Right atrium auricular region (tissue), 2 donors: ENCODE results near the gene NEK4. TPM values are rescaled to one million over a fixed set of nuclear protein-coding genes. Genes with fewer than 3 reads are reported as not detected.

ENCODE experiments used
- DNase-seq: peaks from one replicate; pipeline ENCODE4 v3.0.0-alpha.2; 2019; ENCODE audit warnings: low spot score
- H3K27ac ChIP-seq, 2 donors: fragments of 200-600 bp; sonication (generic); 1 replicate in 1 of 2; 2 replicates in 1 of 2; pipeline ENCODE4 v1.5.1; 2016 to 2019
- H3K27me3 ChIP-seq, 2 donors: fragments of 200-600 bp; sonication (generic); one replicate each; pipeline versions ENCODE4 v1.5.1 to v1.6.0; 2017 to 2019
- H3K36me3 ChIP-seq: fragments of 200-600 bp; sonication (generic); one replicate; pipeline ENCODE4 v1.5.1; 2016
- H3K4me1 ChIP-seq, 2 donors: fragments of 200-600 bp; sonication (generic); one replicate each; pipeline versions ENCODE4 v1.5.1 to v1.6.0; 2017 to 2019
- H3K4me3 ChIP-seq, 2 donors: fragments of 200-600 bp; sonication (generic); 1 replicate in 1 of 2; 2 replicates in 1 of 2; pipeline ENCODE4 v1.5.1; 2017 to 2019; ENCODE audit warnings: mild to moderate bottlenecking in 1 of 2, moderate library complexity in 1 of 2
- H3K9me3 ChIP-seq, 2 donors: fragments of 200-600 bp; sonication (generic); one replicate each; pipeline ENCODE4 v1.5.1; 2019
- total RNA-seq, 2 donors: library from RNA; depleted of rRNA; stranded (reverse); fragments of >200 nt; gene quantifications; one replicate each; pipeline ENCODE4 v1.1.0, GENCODE V29; 2016
- TF ChIP-seq, protein P1 (sequence below), 2 donors: fragments of 200-600 bp; sonication (generic); IDR thresholded peaks; one replicate each; pipeline ENCODE4 v1.5.1; 2019; ENCODE audit warnings: antibody characterized with exemption in 2 of 2

The NEK4 gene
- total RNA-seq, 2 donors from 2014 or later: 12.8 to 14.6 TPM

- DNase-seq: no peak
- TF ChIP-seq, protein P1, sequence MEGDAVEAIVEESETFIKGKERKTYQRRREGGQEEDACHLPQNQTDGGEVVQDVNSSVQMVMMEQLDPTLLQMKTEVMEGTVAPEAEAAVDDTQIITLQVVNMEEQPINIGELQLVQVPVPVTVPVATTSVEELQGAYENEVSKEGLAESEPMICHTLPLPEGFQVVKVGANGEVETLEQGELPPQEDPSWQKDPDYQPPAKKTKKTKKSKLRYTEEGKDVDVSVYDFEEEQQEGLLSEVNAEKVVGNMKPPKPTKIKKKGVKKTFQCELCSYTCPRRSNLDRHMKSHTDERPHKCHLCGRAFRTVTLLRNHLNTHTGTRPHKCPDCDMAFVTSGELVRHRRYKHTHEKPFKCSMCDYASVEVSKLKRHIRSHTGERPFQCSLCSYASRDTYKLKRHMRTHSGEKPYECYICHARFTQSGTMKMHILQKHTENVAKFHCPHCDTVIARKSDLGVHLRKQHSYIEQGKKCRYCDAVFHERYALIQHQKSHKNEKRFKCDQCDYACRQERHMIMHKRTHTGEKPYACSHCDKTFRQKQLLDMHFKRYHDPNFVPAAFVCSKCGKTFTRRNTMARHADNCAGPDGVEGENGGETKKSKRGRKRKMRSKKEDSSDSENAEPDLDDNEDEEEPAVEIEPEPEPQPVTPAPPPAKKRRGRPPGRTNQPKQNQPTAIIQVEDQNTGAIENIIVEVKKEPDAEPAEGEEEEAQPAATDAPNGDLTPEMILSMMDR (IDR thresholded peaks at IDR 0.05): no peak
- H3K27me3 ChIP-seq: no peaks in the 10 kb centered on the region
Observed at GRCh38 chr3:52789746-52790040, 19.0 kb upstream of the NEK4 start.

DNA sequence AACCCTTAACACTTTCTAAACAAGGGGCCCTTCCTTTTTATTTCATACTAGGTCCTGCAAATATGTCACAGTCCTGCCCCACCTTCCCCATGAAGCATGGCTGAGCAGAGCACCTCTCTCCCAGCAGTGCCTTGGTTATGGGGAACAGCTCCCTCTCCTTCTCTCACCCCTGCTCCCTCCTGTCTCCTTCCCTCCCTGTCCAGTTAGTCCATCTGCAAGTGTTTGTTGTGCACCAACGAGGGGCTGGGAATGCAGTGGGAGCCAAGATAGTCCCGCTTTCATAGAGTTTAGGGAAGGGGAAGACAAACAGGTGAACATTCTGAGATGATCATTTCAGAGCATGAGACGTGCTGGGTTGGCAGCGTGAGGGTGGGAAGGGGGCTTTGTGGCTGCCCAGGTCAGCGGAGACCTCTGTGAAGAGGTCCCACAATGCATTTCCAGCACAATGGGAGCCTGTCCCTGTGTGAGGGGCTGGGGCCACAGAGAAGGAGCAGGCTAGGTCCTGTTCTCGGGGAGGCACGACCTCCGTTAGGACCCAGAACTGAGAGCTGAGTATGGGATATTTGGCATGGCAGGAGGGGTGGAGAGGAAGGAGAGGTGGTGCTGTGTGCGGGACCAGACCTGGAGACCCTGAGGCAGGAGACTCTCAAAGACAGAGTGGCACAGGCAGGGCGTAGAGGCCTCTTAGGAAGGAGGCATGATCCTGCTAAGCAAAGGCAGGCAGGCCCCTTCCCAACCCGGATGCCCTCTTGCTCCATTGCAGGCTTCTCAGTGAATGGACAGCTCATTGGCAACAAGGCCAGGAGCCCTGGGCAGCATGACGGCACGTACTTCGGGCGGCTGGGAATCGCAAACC, 18.4 kb upstream of the NEK4 start:
- TF ChIP-seq, protein P1 (IDR thresholded peaks at IDR 0.05): no peak
- H3K36me3 ChIP-seq: no peaks in the 10 kb centered on the region
- no peaks in the 10 kb centered on the region for H3K9me3 ChIP-seq
- no peak overlapping the region for H3K27ac ChIP-seq
- H3K4me1 ChIP-seq: no peaks in the 10 kb centered on the region
- DNase-seq: no peak
- no peaks in the 10 kb centered on the region for H3K27me3 ChIP-seq
- H3K4me3 ChIP-seq: no peak overlapping the region

More at GRCh38 chr3:52789746-52790040, 19.0 kb upstream of the NEK4 start:
- H3K4me3 ChIP-seq: no peak overlapping the region
- no peaks in the 10 kb centered on the region for H3K36me3 ChIP-seq
- H3K4me1 ChIP-seq: no peaks in the 10 kb centered on the region
- H3K27ac ChIP-seq: no peak overlapping the region
- H3K9me3 ChIP-seq: no peaks in the 10 kb centered on the region

GRCh38 chr3:52787672-52788625, 17.2 kb upstream of the NEK4 start:
- TF ChIP-seq, protein P1 (IDR thresholded peaks at IDR 0.05): no peak
- Histone ChIP-seq H3K27me3 (no peaks in the 10 kb centered on the region), H3K9me3 (no peaks in the 10 kb centered on the region), H3K4me1 (no peaks in the 10 kb centered on the region), H3K4me3 (no peak overlapping the region), H3K36me3 (no peaks in the 10 kb centered on the region), H3K27ac (no peak overlapping the region)
- DNase-seq: no peak

DNA sequence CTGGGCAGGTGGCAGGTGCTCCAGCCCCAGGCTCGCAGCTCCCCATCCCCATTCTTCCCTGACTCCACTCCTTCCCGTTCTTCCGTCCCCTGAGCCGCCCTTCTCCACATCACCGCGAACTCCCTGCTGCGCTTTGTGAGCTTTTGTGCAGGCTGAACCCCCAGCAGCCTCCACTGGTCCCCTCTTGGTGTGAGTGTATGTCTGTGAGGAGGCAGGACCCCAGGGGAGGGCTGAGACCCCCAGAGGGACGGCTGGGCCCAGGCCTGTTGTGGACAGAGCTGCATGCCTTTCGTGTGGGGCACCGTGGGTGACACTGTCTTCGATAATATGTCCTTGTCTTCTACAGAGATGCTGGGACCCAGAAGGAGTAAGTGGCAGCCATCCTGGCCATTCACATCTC, 16.5 kb upstream of the NEK4 start:
- Histone ChIP-seq H3K27ac (no peak overlapping the region), H3K4me3 (no peak overlapping the region), H3K27me3 (no peaks in the 10 kb centered on the region), H3K4me1 (no peaks in the 10 kb centered on the region), H3K36me3 (no peaks in the 10 kb centered on the region), H3K9me3 (no peaks in the 10 kb centered on the region)
- TF ChIP-seq, protein P1 (IDR thresholded peaks at IDR 0.05): no peak
- no peak for DNase-seq

DNA sequence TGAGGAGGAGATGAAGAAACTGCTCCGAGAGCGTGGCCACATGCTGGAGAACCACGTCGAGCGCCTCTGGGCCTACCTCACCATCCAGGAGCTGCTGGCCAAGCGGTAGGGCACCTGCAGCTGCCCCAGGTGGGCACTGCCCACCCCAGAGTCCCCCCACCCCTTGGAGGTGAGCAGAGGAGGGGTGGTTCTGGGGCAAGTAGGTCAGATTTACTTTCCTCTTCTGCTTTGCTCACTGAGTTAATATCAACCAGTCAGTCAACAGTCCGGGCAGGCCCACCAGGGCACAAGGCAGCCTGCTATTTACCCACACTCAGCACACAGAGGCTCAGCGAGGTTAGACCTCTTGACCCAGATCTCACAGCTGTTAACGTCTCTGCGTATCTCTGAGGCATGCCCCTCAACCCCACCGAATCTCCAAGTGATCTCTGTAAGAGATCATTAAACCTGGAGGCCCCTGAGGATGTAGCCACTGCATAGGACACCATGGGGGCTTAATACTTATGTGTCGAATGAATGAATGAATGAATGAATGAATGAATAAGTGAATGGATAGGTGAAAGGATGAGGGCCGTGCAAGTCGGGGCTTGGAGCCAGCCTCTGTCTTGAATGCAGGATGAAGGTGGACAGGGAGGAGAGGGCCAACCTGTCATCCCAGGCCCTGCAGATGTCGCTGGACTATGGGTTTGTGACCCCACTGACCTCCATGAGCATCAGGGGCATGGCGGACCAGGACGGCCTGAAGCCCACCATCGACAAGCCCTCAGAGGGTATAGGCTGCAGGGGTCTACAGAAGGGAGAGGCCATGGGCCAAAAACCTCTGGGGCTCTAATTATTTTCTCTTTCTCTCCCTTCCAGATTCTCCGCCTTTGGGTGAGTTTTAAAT, 15.8 kb upstream of the NEK4 start:
- DNase-seq: no peak
- Histone ChIP-seq H3K27ac (no peak overlapping the region), H3K4me3 (no peak overlapping the region), H3K4me1 (no peaks in the 10 kb centered on the region), H3K9me3 (no peaks in the 10 kb centered on the region), H3K27me3 (no peaks in the 10 kb centered on the region), H3K36me3 (no peaks in the 10 kb centered on the region)
- TF ChIP-seq, protein P1 (IDR thresholded peaks at IDR 0.05): no peak
